PC-3 (cell line): ENCODE results near the gene HSPB1. TPM values are rescaled to one million over a fixed set of nuclear protein-coding genes. Genes with fewer than 3 reads are reported as not detected.
"Not testable (repeated sequence)": the region's sequence is repeated elsewhere in the genome, so short reads cannot be mapped to it uniquely, and the experiment has no call there.

Experiments
- ATAC-seq: fragments of 200-7000 bp; cut with Tn5 transposase; 2 replicates; pipeline ENCODE4 v1.9.1; 2020; ENCODE audit warnings: mild to moderate bottlenecking, moderate library complexity
- BruUV-seq: library from RNA; stranded (reverse); fragments of 400-500 nt; replicated peaks from 2 replicates; lab custom pipeline; 2021; lab: Mats Ljungman, UMichigan
- CTCF ChIA-PET: fragments of 300-600 bp; sonication (Branson Sonifier 250); formaldehyde crosslinking; loops from one replicate; lab custom pipeline; 2022; ENCODE audit warnings: antibody characterized with exemption; lab: Charles Lee
- POLR2A ChIA-PET: fragments of 300-600 bp; sonication (Branson Sonifier 250); formaldehyde crosslinking; loops from one replicate; lab custom pipeline; 2022; ENCODE audit warnings: antibody characterized with exemption; ENCODE audit not compliant: unreplicated experiment; lab: Charles Lee
- DNase-seq: peaks from one replicate; pipeline ENCODE4 v3.0.0-alpha.2; 2015
- H2AFZ ChIP-seq: fragments of 300-600 bp; sonication (generic); 2 replicates; pipeline ENCODE4 v1.6.0; 2016; ENCODE audit warnings: antibody characterized with exemption, low read length
- H3F3A ChIP-seq: fragments of 300-600 bp; sonication (generic); one replicate; pipeline ENCODE4 v1.6.0; 2017; ENCODE audit warnings: antibody characterized with exemption, low read length, control low read depth, mild to moderate bottlenecking; ENCODE audit not compliant: unreplicated experiment
- H3K27ac ChIP-seq: fragments of 300-600 bp; sonication (generic); 2 replicates; pipeline ENCODE4 v1.5.1; 2016; ENCODE audit warnings: mild to moderate bottlenecking, low read length
- H3K27me3 ChIP-seq: fragments of 300-600 bp; sonication (generic); 2 replicates; pipeline ENCODE4 v1.6.1; 2016; ENCODE audit warnings: low read length, mixed read lengths
- H3K36me3 ChIP-seq: fragments of 300-600 bp; sonication (generic); 2 replicates; pipeline ENCODE4 v1.6.1; 2016; ENCODE audit warnings: low read depth, mixed run types, low read length, mixed read lengths
- H3K4me1 ChIP-seq: fragments of 300-600 bp; sonication (generic); 2 replicates; pipeline ENCODE4 v1.5.1; 2016; ENCODE audit warnings: low read length; ENCODE audit not compliant: insufficient read depth
- H3K4me2 ChIP-seq: fragments of 300-600 bp; sonication (generic); 2 replicates; pipeline ENCODE4 v1.6.0; 2016; ENCODE audit warnings: low read length
- H3K4me3 ChIP-seq: fragments of 300-600 bp; sonication (generic); 2 replicates; pipeline ENCODE4 v1.5.1; 2016; ENCODE audit warnings: mild to moderate bottlenecking, low read length, mixed read lengths
- H3K79me2 ChIP-seq: fragments of 300-600 bp; sonication (generic); 2 replicates; pipeline ENCODE4 v1.6.1; 2017; ENCODE audit warnings: low read length, mixed read lengths
- H3K9ac ChIP-seq: fragments of 300-600 bp; sonication (generic); 2 replicates; pipeline ENCODE4 v1.6.0; 2016; ENCODE audit warnings: mild to moderate bottlenecking, low read length
- H3K9me2 ChIP-seq: fragments of 300-600 bp; sonication (generic); replicated peaks from 2 replicates; pipeline ENCODE4 v1.6.1; 2016; ENCODE audit warnings: mixed run types, low read length, mixed read lengths
- H3K9me3 ChIP-seq: fragments of 300-600 bp; sonication (generic); 2 replicates; pipeline ENCODE4 v1.6.1; 2016; ENCODE audit warnings: low read length, mixed read lengths
- H4K20me1 ChIP-seq: fragments of 300-600 bp; sonication (generic); 2 replicates; pipeline ENCODE4 v1.6.1; 2016; ENCODE audit warnings: low read length, mixed read lengths
- EZH2 ChIP-seq: fragments of 300-600 bp; sonication (generic); IDR thresholded peaks from one replicate; pipeline ENCODE4 v1.6.1; 2017; ENCODE audit warnings: antibody characterized with exemption, mild to moderate bottlenecking, low read length; ENCODE audit not compliant: unreplicated experiment
- intact Hi-C: fragments of 100-400 bp; cut with micrococcal nuclease; formaldehyde crosslinking; loops from 2 replicates; pipeline ENCODE4 v1.9.0; 2023
- total RNA-seq: library from RNA; depleted of rRNA; stranded (reverse); fragments of >200 nt; gene quantifications from 2 replicates; pipeline ENCODE4 v1.2.3, GENCODE V29; 2014
- TF ChIP-seq, protein P1 (sequence below): fragments of 300-600 bp; sonication (generic); conservative IDR thresholded peaks from 2 replicates; pipeline ENCODE4 v1.5.1; 2017; ENCODE audit warnings: antibody characterized with exemption, low read depth, mild to moderate bottlenecking, low read length

The HSPB1 gene
- total RNA-seq, 1 experiment from 2014 or later, result 166 TPM

DNA sequence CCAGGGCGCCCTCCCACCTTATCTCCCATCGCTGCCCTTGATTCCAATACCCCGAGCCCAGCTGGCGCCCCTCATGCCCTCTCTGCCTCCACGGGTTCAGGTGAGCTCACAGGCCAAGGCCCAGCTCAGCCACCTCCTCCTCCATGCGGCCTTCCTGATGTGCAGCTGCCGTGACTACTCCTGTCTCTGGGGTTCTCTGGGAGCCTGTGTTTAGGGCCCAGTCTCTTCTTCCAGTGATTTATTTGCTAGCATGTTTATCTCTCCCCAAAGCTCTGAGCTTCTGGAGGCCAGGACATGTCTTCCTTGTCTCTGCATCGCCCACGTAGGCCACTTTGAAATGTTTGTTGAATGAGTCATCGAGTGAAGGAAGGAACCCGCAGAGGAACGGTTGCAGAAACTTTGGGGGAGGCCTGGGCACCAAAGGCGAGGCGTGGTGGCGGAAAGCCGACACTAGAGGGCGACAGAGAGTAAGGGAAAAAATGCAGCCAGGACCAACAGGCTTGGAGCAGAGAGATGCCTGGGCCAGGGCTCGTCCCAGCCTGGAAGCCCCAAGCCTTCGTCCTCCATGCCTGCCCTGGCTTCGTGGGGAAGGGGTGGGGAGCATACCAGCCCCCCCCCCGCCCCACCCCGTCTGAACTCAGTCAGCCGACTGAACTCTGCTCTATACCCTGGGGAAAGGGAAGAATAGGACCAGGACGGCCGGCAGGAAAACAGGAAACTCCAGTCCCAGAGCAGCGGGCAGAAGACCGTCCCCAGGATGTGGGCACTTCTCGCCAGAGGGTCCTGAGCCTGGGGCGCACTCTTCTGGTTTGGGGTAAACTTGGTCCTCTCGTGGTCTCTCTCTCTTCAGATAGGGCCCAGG, 10.9 kb upstream of the HSPB1 start:
- POLR2A ChIA-PET, result interaction anchor here (0.6 to 0.7 kb wide), 2 partner anchors 12 to 125 kb away, joined by 4 to 6 read pairs; no protein-coding TSS in a partner anchor
- peak overlapping the region; percentile 72 for H3K9ac ChIP-seq
- H3K4me3 ChIP-seq, result peak overlapping the region; percentile 62; the same call in 1 of the 2 replicates
- peak overlapping the region; percentile 89 for H3K27ac ChIP-seq
- intact Hi-C loops, result loop anchor here (1.0 kb wide), 4 partner anchors 23 to 113 kb away; no protein-coding TSS in a partner anchor
- H3K27me3 ChIP-seq, result no peaks in the 10 kb centered on the region
- CTCF ChIA-PET, result interaction anchor here (0.5 to 2.0 kb wide), 6 partner anchors 9 to 563 kb away, joined by 3 to 32 read pairs (median 6); partner anchors contain the start of gene HSPB1
- DNase-seq (peak; percentile 99), ATAC-seq (peak; percentile 78)
- H3K4me2 ChIP-seq, result peak overlapping the region; percentile 88
- H3K9me3 ChIP-seq, result no peaks in the 10 kb centered on the region
- no TSS peak for BruUV-seq
- no peaks in the 10 kb centered on the region for H3K9me2 ChIP-seq
- no peaks in the 10 kb centered on the region for H4K20me1 ChIP-seq
- no peaks in the 10 kb centered on the region for H3K36me3 ChIP-seq
- H2AFZ ChIP-seq, result peak overlapping the region; percentile 91
- H3K4me1 ChIP-seq, result peaks cover 34% of the 10 kb centered on the region
- TF ChIP-seq, protein P1, sequence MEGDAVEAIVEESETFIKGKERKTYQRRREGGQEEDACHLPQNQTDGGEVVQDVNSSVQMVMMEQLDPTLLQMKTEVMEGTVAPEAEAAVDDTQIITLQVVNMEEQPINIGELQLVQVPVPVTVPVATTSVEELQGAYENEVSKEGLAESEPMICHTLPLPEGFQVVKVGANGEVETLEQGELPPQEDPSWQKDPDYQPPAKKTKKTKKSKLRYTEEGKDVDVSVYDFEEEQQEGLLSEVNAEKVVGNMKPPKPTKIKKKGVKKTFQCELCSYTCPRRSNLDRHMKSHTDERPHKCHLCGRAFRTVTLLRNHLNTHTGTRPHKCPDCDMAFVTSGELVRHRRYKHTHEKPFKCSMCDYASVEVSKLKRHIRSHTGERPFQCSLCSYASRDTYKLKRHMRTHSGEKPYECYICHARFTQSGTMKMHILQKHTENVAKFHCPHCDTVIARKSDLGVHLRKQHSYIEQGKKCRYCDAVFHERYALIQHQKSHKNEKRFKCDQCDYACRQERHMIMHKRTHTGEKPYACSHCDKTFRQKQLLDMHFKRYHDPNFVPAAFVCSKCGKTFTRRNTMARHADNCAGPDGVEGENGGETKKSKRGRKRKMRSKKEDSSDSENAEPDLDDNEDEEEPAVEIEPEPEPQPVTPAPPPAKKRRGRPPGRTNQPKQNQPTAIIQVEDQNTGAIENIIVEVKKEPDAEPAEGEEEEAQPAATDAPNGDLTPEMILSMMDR, result peak; percentile 90
- TF ChIP-seq EZH2, result no peak
- no peaks in the 10 kb centered on the region for H3F3A ChIP-seq
- no peaks in the 10 kb centered on the region for H3K79me2 ChIP-seq

DNA sequence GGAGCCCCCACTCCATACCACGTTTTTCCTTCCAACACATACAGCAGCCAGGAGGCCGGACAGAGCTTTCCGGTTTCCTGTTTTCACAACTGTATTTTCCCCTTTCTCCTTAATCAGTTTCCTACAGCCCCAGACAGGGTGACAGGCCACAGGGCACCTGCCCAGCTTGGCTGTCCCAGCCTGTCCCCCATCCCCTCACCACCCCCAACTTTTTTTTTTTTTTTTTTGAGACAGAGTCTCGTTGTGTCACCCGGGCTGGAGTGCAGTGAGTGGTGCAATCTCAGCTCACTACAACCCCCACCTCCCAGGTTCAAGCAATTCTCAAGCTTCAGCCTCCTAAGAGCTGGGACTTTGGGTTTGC, 10.3 kb upstream of the HSPB1 start:
- intact Hi-C loops, result no loop called here
- no peak for TF ChIP-seq EZH2
- TF ChIP-seq, protein P1, result no peak
- DNase-seq, result no peak
- H3K9me2 ChIP-seq, result no peaks in the 10 kb centered on the region
- H3K4me1 ChIP-seq, result peaks cover 36% of the 10 kb centered on the region
- peak overlapping the region; percentile 72 for H3K9ac ChIP-seq
- H3K4me3 ChIP-seq, result peak overlapping the region; percentile 62; the same call in 1 of the 2 replicates
- no peaks in the 10 kb centered on the region for H3F3A ChIP-seq
- H3K27me3 ChIP-seq, result no peaks in the 10 kb centered on the region
- ChIA-PET CTCF (interaction anchor here (0.6 to 2.0 kb wide), 4 partner anchors 11 to 112 kb away, joined by 4 to 32 read pairs (median 12); partner anchors contain the start of gene HSPB1), POLR2A (interaction anchor here (0.7 kb wide), 1 partner anchor 11 kb away, joined by 6 read pairs; no protein-coding TSS in a partner anchor)
- BruUV-seq, result TSS peak; percentile 88
- peak; percentile 14 for ATAC-seq
- peak overlapping the region; percentile 89 for H3K27ac ChIP-seq
- H3K79me2 ChIP-seq, result no peaks in the 10 kb centered on the region
- H4K20me1 ChIP-seq, result no peaks in the 10 kb centered on the region
- H2AFZ ChIP-seq, result peak overlapping the region; percentile 91
- H3K36me3 ChIP-seq, result no peaks in the 10 kb centered on the region
- peak overlapping the region; percentile 88 for H3K4me2 ChIP-seq
- no peaks in the 10 kb centered on the region for H3K9me3 ChIP-seq

GRCh38 chr7:76292911-76293310, 9.6 kb upstream of the HSPB1 start:
- intact Hi-C loops, H3K9ac ChIP-seq: not testable (repeated sequence)
- peak overlapping the region; percentile 88 for H3K27ac ChIP-seq

More at GRCh38 chr7:76292911-76293310, 9.6 kb upstream of the HSPB1 start:
- H4K20me1 ChIP-seq, BruUV-seq, H3K79me2 ChIP-seq, H3K9me3 ChIP-seq, H3K9me2 ChIP-seq, H3F3A ChIP-seq, ATAC-seq, H3K36me3 ChIP-seq, H3K27me3 ChIP-seq, POLR2A ChIA-PET, H3K4me3 ChIP-seq, DNase-seq, H2AFZ ChIP-seq, H3K4me2 ChIP-seq: not testable (repeated sequence)
- peaks cover 42% of the 10 kb centered on the region for H3K4me1 ChIP-seq
- CTCF ChIA-PET, result interaction anchor here (0.6 to 2.0 kb wide), 3 partner anchors 14 to 113 kb away, joined by 4 to 32 read pairs (median 17); no protein-coding TSS in a partner anchor
